HG02884 (cell line): ENCODE data around the gene NSMF.

Experiments used
- ATAC-seq: cut with Tn5 transposase; IDR thresholded peaks from one replicate; pipeline ENCODE4 v1.9.1; 2021; ENCODE audit warnings: mild to moderate bottlenecking, moderate library complexity; ENCODE audit not compliant: unreplicated experiment

The NSMF gene

DNA sequence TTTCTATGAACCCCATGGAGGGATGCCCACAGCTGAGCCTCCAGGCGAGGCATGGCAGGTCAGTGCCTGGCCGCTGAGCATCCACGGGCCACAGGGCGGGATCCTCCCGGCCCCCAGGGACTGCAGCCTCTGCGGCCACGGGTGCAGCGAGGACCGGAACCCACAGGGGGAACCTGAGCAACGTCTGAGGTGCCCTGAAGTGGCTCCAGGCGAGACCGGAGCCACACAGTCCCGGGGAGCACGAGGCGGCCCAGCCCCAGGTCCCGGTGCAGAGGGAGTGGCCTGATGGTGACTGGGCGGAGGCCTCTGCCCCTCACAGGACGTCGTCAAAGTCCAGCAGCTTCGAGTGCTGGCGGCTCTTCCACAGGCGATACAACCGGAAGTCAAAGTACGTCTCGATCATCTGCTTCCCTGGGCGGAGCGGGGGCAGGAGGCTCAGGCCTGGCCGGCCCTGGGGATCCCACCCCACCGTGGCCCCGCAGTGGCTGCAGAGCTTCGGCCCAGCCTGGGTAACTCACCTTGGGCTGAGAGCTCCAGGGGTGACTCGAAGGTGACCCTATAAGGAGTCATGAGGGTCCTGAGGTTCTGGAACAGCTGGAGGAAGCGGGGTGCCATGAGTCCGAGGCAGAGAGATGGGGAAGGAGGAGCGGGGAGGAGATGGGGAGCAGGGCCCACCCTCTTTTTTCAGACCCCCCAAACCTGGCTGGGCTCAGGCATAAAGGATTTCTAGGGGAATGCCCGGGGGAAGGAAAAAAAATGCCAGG lies 9.9 kb downstream of the NSMF start:
- no peak for ATAC-seq

DNA sequence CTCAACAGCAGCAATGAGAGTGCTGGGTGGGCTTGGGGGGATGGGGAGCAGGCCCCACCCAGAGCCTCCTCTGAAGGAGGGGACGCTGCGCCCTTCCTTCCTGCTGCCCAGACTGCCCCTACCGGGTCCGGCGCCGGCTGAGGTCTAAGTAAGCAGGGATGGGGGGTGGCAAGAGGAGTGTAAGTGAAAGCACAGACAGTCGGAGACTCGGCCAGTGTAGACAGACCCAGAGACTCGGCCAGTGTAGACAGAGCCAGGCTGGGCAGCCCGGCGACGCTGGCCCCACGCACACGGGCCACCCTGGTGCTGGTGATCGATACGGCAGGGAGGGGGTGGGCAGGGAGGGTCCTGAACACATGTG lies 10.6 kb downstream of the NSMF start:
- no peak for ATAC-seq

DNA sequence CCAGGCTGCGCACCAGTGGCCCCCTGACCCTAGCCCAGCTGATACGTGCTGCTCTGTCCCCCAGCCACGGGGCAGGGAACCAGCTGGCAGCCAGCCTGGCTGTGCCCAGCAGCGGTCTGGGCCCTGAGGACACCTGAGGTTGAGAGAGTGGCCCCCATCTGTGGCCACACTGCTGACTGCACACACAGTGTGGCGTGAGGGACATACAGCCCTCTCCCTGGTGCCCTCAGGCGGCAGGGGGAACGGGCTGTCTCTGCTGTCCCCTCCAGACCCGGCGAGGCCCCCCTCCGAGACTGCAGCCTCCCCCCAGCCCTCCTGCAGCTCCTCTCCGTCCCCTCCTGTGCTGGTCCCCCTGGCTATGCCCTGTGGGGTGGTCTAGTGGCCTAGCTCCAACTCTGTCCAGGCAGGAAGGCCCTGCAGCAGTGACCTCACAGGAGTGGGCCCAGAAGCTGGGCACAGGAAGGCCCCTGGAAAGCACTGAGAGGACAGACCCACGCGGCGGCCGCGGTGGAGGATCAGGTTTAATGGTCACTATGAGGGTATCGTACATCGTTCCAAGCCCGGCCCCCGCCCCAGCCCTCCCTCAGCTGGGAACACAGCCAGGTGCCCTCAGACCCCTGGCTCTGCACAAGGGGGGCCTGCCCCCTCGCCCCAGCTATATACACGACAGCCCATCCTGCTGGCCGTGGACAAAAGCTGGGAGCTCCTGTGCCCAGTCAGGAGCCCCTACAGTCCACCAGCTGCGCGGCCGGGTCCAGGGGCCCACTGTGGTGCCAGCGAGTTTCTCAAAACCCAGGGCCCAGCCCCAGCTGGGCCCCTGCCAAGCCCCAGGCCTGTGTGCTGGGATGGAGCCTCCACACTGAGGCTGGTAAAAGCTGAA lies 11.2 kb downstream of the NSMF start:
- ATAC-seq, result no peak

DNA sequence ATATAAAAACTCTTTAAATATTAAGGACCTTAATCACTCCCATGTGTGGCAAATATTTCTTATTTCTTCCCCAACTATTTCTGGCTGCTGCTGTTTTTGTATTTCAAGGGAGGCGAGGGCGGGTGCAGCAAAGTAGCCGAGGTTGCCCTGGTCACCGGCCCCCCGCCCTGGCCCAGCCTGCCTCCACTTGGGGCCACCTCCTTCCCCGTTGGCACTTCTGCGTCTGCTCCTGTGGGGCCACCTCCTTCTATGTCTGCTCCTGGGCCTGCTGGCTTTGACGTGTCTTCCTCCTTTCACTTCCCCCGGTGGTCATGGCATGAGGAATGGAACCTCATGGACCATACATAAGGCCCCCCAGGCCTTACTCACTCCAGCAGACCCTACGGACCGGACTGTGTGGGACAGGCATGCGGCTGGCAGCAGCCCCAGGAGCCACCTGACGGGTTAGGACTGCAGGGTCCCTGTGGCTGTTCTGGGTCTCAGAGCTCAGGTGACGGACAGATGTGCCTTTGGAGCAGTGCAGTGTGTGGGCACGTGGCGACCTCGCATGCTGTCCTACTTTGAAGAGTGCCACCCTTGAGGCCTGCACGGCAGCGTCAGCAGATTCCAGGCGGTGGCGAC lies 12.2 kb downstream of the NSMF start:
- ATAC-seq, result no peak

DNA sequence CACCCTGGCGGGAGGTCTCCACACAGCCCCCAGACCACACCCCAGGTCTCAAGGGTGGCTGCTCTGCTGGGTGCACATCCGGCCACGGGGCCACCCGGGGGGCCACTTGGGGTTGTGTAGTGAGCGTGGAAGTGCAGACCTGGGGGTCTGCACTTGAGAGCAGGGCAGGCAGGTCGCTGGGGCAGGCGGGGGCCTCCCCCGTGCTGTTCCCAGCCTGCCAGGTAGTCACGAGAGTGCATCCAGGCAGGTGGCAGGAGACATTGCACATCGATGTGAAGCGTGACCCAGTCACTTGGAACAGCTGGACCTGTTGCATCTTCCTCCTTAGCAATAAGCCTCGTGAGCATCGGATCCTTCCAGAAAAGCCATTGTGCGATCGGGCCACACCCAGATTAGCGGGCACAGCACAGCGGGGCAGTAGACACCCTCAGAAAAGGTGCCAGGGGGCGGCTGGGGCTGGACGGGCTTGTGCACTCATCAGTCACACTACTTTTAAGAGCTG lies 13.2 kb downstream of the NSMF start:
- ATAC-seq, result no peak

DNA sequence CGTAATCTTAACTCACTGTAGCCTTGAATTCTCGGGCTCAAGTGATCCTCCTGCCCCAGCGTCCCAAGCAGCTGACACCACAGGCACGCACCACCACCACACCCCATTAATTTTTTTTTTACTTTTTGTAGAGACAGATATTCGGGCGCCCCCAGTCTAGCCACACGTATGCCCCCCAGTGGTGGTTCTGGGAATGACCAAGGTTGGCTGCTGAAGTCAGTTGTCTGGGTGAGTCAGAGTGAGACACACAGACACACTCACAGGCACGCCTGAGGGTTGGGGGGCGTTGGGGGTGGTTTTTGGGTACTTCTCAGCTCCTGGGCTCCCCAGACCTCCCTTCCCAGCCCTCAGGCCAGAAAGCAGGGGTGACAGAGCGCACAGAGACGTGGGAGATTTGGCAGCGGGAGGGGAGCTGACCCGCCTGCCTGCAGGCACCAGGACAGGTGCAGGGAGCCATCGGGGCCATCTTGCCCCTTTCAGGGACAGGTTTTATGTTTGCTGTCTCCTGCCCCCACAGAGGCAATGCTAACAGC lies 13.8 kb downstream of the NSMF start:
- no peak for ATAC-seq

DNA sequence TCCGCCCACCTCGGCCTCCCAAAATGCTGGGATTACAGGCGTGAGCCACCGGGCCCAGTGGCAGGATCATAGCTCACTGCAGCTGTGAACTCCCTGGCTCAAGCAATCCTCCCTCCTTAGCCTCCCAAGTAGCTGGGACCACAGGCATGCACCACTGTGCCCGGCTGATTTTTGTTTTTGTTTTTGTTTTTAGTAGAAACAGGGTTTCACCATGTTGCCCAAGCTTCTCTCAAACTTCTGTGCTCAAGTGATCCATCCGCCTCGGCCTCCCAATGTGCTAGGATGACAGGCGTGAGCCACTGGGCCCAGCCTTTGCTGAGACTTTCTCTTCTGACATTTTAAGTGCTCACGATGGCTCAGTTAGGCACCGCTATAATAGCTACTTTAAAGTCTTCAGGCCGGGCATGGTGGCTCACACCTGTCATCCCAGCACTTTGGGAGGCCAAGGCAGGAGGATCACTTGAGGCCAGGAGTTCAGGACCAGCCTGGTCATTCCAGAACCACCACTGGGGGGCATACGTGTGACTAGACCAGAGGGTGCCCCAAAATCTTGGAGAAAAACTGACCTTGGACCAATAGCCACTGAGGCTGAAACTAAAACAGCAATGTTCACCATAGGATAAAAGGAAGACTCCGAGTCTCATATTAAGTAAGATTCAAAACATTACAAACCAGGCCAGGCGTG lies 14.9 kb downstream of the NSMF start:
- ATAC-seq, result no peak

DNA sequence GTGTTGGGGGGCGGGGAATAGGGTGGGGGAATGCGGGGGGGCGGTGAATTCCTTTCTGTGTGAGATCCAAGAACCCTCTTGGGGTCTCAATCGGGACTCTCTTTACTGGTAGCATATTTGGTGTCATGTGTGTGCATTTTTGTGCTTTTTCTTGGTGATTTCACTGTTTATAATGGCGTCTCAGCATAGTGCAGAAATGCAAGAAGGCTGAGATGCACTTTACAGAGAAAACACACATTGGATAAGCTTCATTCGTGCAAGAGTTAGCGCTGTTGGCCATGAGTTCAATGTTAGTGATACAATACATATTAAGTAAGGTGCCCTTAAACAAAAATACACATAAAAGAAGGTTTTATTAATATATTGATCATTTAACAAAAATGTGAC lies 17.2 kb downstream of the NSMF start:
- ATAC-seq, result no peak

DNA sequence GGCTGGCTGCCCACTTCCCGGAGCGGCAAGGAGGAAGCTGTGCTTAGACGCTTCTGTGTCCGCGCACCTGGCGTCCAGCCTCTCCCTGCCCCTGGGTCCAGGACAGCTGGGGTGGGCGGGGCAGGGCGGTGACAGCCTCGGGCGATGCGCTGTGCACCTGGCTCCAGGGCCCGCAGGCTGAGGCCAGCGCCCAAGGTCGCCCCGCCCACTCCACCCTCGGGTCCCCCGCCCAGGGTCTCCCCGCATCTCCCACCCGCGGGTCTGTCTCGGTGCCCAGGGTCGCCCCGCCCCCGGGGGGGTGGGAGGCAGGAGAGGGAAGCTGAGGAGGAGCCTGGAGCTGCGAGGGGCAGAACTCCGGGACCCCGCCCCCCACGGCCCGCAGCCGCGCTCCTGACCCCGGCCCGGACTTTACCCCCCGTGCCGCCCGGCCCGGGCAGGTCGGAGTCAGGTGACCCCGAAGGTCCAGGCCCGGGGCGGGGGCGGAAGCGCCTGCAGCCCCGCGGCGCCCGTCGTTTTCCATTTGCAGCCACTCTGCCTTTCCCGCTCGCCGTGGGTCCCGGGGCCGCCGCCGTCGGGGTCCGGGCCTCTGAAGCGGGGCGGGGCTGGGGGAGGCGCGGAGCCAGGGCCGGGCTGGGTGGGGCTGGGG lies 17.7 kb downstream of the NSMF start, which contains the start of gene ENTPD8:
Gene ENTPD8 (minus strand): TSS at position 69 of the 646 bp plus-strand sequence. CDS start 3,072 bp downstream, outside the sequence.
- no peak for ATAC-seq

DNA sequence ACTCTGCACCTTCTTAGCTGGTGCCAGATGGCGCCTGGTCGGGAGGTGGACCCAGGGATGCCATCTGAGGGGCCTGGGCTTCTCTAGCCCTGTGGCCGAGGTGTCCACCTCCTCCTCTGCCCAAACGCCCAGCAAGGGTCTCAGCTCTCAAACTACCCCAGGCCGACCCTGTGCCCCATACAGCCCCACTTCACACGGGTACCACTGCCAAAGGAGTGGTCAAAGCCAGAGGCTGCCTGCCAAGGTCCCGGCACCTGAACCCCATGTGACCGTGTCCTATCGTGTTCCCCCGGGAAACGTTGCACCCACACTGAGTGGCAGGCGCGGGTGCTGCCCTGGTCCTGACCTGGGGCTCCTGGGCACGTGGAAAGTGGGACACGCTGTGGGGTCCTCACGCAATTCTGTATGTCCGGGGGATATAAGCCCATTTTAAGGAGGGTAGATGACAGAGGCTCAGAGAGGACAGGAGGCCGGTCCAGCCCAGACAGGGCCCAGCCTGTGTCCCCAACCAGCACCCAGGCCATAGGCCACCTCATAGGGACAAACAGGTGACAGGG lies 19.9 kb downstream of the NSMF start:
- ATAC-seq, result no peak

DNA sequence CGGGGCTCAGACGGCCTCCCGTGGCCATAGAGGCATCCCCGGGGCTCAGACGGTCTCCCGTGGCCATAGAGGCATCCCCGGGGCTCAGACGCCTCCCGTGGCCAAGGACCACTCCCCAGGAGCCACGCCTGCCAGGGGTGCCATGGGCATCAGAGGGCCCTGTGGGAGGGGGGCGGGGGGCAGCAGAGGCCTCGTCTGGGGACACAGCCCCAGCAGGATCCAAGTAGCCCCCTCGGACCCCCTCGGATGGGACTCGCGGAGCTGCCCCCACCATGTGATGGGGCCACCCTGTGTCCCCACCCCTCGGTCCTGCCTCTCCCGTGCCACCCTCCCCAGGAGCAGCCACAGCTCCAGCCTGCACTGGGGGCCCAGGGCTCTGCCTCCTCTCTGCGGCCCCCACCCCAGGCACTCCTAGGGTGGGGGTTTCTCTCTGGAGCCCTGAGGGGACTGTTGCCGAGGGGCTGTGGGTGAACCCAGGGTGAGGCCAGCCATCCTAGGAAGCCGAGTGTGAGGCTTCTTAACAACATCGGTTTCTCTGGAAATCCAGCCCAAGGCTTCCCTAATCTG lies 20.5 kb downstream of the NSMF start:
- no peak for ATAC-seq

DNA sequence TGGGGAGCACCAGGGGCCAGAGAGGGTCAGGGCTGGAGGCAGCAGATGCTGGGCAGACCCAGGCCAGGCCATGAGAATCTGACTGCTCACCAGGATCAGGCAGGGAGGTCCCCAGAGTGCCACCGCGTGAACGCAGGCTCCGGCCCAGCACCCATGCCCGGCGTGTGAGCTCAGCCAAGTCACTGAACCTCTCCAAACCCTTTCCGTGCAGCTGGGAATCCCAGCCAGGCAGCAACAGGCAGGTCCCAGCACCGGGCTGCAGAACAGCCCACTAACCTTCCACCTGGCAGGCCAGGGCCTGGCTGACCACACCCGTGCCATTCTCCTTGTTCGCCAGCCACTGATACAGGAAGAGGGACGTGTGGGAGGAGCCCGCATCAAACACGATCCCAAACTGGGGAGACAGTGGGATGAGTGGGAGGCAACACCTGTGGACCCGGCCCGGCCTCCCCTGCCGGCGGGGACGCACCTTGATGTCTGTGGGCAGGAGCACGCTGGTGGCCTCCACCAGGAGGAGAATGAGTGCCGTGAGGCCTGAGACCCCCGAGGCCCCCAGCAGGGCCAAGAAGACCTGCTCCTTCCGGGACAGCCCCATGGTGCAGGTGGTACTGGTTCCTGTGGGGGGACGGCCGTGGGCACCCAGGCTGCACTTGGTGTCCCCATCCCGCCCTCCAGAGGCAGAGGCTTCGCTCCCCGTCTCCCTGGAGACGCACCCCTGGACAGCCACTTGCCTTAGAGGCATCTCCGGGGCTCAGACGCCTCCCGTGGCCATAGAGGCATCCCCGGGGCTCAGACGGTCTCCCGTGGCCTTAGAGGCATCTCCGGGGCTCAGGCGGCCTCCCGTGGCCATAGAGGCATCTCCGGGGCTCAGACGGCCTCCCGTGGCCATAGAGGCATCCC lies 21.2 kb downstream of the NSMF start:
- ATAC-seq, result no peak

DNA sequence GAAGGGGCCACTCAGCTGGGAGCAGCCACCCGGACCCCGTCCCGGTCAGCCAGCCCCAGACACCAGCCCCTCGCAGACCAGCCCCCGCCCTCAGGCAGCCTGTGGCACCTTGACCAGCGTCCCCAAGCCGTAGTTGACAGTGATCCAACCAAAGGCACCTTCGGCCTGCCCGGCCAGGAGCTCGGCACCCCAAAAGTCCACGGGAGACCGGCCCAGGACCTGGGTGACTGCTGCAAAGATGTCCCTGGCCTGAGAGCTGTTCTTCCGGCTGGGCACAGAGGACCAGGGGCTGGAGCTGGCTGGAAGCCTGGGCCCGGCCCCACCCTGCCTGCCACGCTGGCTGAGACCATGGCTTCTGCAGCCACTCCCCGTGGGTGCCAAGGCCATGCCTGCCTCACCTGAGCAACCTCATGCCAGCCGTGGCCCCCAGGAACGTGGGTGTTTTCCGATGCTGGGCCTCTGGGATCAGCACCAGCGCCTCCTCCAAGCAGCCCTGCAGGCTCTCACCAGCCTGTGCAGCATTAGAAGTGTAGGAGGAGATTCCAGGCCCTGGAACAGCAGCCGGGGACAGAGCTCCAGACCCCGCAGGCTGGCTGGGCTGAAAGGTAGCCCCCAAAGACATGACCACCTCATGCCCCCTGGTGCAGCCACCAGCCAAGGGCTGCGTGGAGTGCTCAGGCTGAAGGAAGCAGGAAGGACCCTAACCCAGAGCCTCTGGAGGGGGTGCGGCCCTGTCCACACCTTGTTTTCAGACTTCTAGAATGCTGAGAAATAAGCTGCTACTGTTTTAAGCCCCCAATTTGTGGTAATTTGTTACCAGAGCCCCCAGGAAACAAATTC lies 22.2 kb downstream of the NSMF start:
- ATAC-seq, result no peak

DNA sequence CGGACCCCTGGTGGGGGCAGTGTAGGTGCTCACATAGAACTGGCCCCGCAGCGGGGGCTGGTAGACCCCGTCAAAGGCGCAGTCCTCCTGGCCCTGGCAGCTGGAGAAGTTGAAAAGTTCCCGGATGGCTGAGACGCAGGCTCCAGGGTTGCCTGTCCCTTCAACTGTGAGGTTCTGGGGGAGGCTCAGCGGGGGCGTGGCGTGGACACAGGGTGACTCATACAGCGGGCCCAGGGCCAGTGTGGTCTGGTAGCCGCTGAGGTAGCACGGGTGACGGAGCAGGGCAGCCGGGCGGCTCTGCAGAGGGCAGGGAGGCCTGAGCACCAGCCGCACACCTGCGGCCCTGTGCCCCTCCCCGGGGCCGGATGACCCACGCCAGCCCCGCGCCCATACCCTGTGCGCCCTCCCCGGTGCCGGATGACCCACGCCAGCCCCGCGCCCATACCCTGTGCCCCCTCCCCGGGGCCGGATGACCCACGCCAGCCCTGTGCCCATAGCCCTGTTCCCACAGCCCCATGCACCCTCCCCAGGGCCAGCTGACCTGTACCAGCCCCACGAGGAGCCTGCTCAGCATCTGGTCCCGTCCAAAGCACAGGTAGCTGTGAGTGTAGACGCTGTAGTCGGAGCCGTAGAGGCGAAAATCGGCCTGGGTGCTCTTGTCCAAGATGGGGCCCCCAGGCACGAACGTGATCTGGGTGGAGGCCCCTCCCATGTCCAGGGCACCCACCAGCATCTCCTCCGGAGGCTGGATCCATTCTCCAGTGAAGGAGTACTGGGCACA lies 23.0 kb downstream of the NSMF start:
- no peak for ATAC-seq

DNA sequence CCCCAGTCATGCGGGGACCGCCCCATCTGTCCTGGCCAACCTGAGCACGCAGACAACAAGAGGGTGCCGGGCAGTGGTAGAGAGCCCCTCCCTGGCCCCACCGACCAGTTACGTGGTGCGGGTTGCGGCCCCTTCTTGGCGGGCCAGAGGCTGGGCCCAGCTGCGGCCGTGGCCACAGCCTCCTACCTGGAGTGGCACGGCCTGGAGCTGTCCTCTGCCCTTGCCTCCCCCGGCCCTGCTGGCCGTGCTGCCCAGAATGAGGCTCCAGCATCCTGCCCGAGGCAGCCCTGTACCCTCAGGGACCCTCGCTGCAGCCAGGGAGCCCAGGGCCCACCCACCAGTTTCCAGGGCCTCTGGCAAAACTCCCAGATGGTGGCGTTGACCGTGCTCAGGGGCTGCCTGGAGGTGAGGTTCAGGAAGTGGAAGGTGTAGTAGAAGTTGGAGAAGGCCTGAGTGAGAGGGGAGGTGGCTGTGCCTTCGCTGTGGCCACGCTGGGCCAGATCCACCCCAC lies 23.7 kb downstream of the NSMF start:
- no peak for ATAC-seq

DNA sequence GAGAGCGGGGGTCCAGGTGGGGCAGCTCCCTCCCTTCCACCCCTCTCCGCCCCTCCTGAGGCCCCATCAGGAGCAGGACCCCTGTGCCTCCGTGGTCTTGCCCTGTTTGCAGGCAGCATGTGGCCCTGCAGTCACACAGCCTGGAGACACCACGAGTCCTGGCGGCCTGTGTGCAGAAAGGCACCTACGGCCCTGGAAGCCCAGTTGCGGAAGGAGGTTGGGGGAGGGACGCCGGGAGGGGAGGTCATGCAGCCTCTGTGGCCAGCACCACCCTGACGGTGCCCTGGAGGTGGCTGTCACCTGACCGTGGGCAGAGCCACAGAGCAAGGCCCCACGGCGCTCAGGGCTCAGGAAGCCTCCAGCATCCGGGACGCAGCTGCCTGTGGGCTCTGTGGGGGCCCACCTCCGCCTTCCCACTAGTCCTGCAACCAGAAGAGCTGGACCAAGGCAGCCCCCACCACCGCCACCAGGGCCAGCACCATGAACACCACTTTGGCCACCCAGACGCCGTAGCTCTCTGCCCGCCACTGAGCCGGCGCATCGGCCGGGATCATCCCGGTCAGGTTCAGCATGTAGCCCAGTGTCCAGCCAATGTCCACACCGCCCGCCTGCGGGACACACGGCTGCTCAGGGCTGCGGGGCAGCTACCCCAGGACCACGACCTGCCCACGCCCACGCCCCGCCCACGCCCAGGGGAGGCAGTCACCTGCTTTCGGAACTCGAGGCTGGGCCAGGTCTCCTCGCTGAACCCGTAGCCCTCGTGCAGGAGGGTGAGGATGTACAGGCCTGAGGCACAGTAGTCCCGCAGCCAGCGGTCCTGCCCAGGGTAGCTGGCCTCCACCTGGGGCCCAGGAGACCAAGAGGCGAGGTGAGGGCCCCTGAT lies 24.4 kb downstream of the NSMF start:
- ATAC-seq, result no peak
